HFFc6 (cell line): ENCODE data around the gene PLXNB2. TPM values are rescaled to one million over a fixed set of nuclear protein-coding genes. Genes with fewer than 3 reads are reported as not detected.

Experiments used
- DNase-seq: peaks from one replicate; pipeline ENCODE4 v3.0.0-alpha.2; 2018
- H3K27ac Mint-ChIP-seq: 2 replicates; pipeline ENCODE4 v1.8.0; 2020; ENCODE audit warnings: mild to moderate bottlenecking, mixed read lengths
- H3K27me3 Mint-ChIP-seq: 2 replicates; pipeline ENCODE4 v1.8.0; 2021; ENCODE audit warnings: mild to moderate bottlenecking, moderate library complexity, mixed read lengths; ENCODE audit not compliant: insufficient read depth
- H3K36me3 Mint-ChIP-seq: 2 replicates; pipeline ENCODE4 v1.8.0; 2021; ENCODE audit warnings: low read depth, mixed read lengths
- H3K4me1 Mint-ChIP-seq: 2 replicates; pipeline ENCODE4 v1.8.0; 2020; ENCODE audit warnings: low read depth, mixed read lengths
- H3K4me3 Mint-ChIP-seq: 2 replicates; pipeline ENCODE4 v1.8.0; 2020; ENCODE audit warnings: mild to moderate bottlenecking, moderate library complexity, mixed read lengths
- H3K9me3 Mint-ChIP-seq: 2 replicates; pipeline ENCODE4 v1.8.0; 2020; ENCODE audit warnings: mild to moderate bottlenecking, mixed read lengths
- total RNA-seq, 6 experiments: library from RNA; stranded (reverse); fragmentation: NEBNext Ultra II Directional; extraction: Animal tissue kit (Norgen Biotek cat#: 25700); gene quantifications; 2 replicates in 1 of 6; 3 replicates in 5 of 6; pipeline ENCODE4 v1.2.3, GENCODE V29; 2021
- TF ChIP-seq, protein P1 (sequence below): fragments of 200-600 bp; sonication (generic); IDR thresholded peaks from 2 replicates; pipeline ENCODE4 v1.5.0; 2021; ENCODE audit warnings: antibody characterized with exemption, mild to moderate bottlenecking

The PLXNB2 gene
- total RNA-seq, 6 experiments from 2014 or later: 280 to 370 (median 291) TPM

DNA sequence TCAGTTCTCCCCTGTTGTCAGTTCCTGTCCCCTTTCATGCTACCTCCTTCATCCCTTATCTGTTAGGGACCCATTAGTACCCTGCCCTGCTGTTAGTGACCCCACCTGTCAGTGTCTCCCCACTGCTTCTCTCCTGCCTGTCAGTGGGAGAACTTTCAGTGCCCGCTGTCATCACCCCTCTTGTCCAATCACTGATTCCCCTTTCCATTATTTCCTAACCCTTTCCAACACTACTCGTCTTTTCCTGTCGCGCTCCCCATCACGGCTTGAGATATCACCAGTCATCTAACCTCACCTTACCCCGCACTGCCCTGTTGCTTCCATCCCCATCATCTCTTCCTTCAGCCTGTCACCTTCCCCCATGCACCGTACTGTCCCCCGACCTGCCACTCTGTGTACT lies 39.7 kb upstream of the PLXNB2 start:
- H3K27ac Mint-ChIP-seq: no peak overlapping the region
- H3K27me3 Mint-ChIP-seq: no peaks in the 10 kb centered on the region
- H3K4me3 Mint-ChIP-seq: no peak overlapping the region
- no peaks in the 10 kb centered on the region for H3K9me3 Mint-ChIP-seq
- DNase-seq: no peak
- no peaks in the 10 kb centered on the region for H3K4me1 Mint-ChIP-seq
- TF ChIP-seq, protein P1, sequence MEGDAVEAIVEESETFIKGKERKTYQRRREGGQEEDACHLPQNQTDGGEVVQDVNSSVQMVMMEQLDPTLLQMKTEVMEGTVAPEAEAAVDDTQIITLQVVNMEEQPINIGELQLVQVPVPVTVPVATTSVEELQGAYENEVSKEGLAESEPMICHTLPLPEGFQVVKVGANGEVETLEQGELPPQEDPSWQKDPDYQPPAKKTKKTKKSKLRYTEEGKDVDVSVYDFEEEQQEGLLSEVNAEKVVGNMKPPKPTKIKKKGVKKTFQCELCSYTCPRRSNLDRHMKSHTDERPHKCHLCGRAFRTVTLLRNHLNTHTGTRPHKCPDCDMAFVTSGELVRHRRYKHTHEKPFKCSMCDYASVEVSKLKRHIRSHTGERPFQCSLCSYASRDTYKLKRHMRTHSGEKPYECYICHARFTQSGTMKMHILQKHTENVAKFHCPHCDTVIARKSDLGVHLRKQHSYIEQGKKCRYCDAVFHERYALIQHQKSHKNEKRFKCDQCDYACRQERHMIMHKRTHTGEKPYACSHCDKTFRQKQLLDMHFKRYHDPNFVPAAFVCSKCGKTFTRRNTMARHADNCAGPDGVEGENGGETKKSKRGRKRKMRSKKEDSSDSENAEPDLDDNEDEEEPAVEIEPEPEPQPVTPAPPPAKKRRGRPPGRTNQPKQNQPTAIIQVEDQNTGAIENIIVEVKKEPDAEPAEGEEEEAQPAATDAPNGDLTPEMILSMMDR: no peak
- no peaks in the 10 kb centered on the region for H3K36me3 Mint-ChIP-seq

DNA sequence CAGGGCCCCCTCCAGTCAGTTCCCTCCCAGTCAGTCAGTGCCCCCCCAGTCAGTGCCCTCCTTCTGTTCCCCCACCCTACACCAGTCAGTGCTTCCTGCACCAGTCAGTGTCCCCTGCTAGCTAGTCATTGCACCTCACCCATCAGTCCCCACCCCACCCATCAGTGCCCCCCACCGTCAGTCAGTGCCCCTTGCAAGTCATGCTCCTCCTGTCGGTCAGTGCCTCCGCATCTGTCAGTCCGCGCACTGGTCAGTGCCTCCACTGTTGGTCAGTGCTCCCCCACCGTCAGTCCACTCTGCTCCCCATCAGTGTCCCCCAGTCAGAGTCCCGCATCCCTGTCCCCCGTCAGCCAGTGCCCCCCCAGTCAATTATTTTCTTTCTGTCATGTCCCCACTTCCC lies 39.0 kb upstream of the PLXNB2 start:
- Mint-ChIP-seq H3K4me3 (no peak overlapping the region), H3K9me3 (no peaks in the 10 kb centered on the region), H3K27ac (no peak overlapping the region)

DNA sequence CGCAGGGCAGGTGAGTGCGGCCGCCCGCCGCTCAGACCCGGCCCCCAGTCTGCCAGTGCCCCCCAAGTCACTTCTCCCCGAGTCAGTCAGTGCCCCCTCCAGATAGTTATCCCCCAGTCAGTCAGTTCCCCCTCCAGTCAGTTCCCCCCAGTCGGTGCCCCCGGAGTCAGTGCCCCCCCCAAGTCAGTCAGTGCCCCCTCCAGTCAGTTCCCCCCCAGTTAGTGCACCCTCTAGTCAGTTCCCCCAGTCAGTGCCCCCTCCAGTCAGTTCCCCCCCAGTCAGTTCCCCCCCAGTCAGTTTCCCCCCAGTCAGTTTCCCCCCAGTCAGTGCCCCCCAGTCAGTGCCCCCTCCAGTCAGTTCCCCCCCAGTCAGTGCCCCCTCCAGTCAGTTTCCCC lies 36.1 kb upstream of the PLXNB2 start:
- Mint-ChIP-seq H3K27ac (no peak overlapping the region), H3K36me3 (no peaks in the 10 kb centered on the region), H3K4me1 (peaks cover 6% of the 10 kb centered on the region; the same call in 1 of the 2 replicates), H3K27me3 (no peaks in the 10 kb centered on the region), H3K4me3 (peak overlapping the region; percentile 66), H3K9me3 (no peaks in the 10 kb centered on the region)
- no peak for DNase-seq
- TF ChIP-seq, protein P1: no peak

More for the DNA sequence above, 39.0 kb upstream of the PLXNB2 start:
- Mint-ChIP-seq H3K27me3 (no peaks in the 10 kb centered on the region), H3K36me3 (no peaks in the 10 kb centered on the region), H3K4me1 (peaks cover 2% of the 10 kb centered on the region; the same call in 1 of the 2 replicates)
- TF ChIP-seq, protein P1: no peak
- no peak for DNase-seq

DNA sequence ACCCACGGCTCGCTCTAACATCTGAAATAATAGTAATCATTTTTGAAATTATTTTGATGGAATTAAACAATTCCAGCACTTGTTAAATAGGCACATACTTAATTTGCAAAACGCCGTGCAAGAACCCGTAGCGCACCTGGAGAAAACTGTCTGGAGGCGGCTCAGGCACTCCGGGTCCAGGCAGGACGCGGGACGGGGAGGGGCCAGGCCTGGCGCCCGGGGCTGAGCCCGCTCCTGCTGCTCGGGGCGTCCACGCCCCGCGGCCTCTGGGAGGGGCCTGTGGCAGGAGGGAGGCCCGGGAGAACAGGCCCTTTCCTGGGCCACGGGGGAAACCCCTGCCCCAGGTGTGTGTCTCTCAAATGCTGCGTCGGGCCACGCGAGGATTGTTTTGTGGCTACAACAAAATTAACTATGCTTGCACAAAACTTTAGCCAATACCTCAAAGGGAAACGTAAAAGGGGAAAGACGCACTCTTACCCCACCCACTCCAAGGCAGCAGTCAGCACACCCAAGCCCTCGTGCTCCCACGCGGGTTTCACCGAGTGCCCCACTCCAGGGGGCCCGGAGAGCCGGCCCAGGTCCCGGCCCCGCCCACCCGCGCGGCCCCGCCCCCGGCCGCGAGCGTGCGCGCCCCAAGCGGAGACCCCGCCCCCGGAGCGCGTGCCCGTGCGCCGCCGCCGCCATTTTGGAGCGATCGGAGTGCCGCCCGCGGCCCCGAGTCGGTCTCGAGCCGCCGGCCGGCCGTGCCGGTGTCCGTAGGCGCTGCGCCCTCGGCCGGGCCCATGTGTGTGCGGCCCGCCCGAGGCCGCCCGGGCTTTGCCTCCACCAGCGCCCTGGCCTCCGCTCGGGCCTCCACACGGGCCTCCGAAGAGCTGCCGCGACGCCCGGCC lies 35.5 kb upstream of the PLXNB2 start, which contains the start of gene PPP6R2:
Gene PPP6R2, plus strand, starts transcription at position 677 of the 890 bp plus-strand sequence. CDS start 50,582 bp downstream, outside the sequence.
- Mint-ChIP-seq H3K27ac (peak within 1 kb of the TSS; percentile 83), H3K9me3 (no peaks in the 10 kb centered on the region), H3K4me1 (peaks cover 6% of the 10 kb centered on the region; the same call in 1 of the 2 replicates), H3K36me3 (no peaks in the 10 kb centered on the region), H3K27me3 (no peaks in the 10 kb centered on the region), H3K4me3 (peak within 1 kb of the TSS; percentile 89)
- TF ChIP-seq, protein P1: peak; percentile 67
- DNase-seq: peak; percentile 49

DNA sequence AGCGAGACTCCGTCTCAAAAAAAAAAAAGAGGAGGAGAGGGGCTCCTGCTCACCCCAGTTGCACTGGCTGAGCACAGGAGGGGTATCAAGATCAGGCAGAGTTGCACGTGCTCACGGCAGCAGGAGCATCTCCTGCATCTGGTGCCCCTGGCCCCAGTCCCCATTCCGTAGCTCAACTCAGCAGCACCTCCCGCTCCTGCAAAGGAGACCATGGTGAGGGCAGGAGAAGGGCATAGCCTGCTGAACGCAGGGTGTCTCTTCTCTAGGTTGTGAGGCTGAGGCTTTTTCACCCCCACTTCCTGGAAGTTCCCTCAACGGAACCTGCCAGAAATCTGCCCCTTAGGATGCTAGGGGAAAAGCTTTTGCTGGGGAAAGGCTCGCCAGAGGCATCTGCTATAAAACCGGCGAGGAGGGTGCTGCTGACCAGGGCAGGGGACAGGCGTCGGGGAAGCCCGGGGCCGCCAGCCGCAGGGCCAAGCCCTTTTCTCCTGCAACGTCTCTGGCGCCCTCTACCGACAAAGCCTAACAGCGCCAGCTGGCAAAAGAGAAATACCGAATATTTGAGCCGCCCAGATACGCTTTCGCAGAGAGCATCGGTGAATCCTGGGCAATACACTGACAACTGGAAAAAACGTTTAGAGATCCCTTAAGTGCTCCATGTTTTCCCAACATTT lies 34.7 kb upstream of the PLXNB2 start:
- Mint-ChIP-seq H3K4me1 (peaks cover 6% of the 10 kb centered on the region; the same call in 1 of the 2 replicates), H3K27me3 (no peaks in the 10 kb centered on the region), H3K27ac (peak overlapping the region; percentile 83), H3K36me3 (no peaks in the 10 kb centered on the region), H3K4me3 (peak overlapping the region; percentile 89), H3K9me3 (no peaks in the 10 kb centered on the region)
- TF ChIP-seq, protein P1: peak; percentile 97
- peak; percentile 83 for DNase-seq
